HCT116 (cell line): ENCODE measurements around the gene TBRG4. TPM values are rescaled to one million over a fixed set of nuclear protein-coding genes. Genes with fewer than 3 reads are reported as not detected.

ENCODE experiments used
- ATAC-seq: fragments of 200-7000 bp; cut with Tn5 transposase; 2 replicates; pipeline ENCODE4 v1.9.1; 2020; ENCODE audit warnings: mild to moderate bottlenecking, moderate library complexity
- BruUV-seq: library from RNA; stranded (reverse); fragments of 400-500 nt; replicated peaks from 2 replicates; lab custom pipeline; 2021; lab: Mats Ljungman, UMichigan
- CTCF ChIA-PET: fragments of 300-600 bp; sonication (Branson Sonifier 250); formaldehyde crosslinking; loops from one replicate; lab custom pipeline; 2021; ENCODE audit warnings: antibody characterized with exemption; lab: Charles Lee
- POLR2A ChIA-PET: fragments of 300-600, 350-600 bp; sonication (Branson Sonifier 250); formaldehyde crosslinking; loops from one replicate; lab custom pipeline; 2021; ENCODE audit warnings: antibody characterized with exemption; lab: Charles Lee
- RAD21 ChIA-PET, 2 experiments: fragments of 300-600 bp; sonication (Branson Sonifier 250); formaldehyde crosslinking; loops; one replicate each; lab custom pipeline; 2023; ENCODE audit warnings: low total read pairs in 2 of 2; ENCODE audit not compliant: uncharacterized antibody in 2 of 2, unreplicated experiment in 2 of 2, low non-redundant PET in 1 of 2; lab: Charles Lee
- DNase-seq: peaks from one replicate; pipeline ENCODE4 v3.0.0-alpha.2; 2010; ENCODE audit warnings: low read depth, low spot score
- H2AFZ ChIP-seq: fragments of 200-600 bp; shearing (Covaris generic), sonication (generic); 2 replicates; pipeline ENCODE4 v1.6.1; 2017; ENCODE audit warnings: low read depth, mixed run types, mixed read lengths, antibody characterized with exemption, low read length; ENCODE audit not compliant: poor library complexity, severe bottlenecking
- H3K27ac ChIP-seq: 2 replicates; pipeline ENCODE4 v1.5.1; 2012; ENCODE audit warnings: low read depth, low read length
- H3K27me3 ChIP-seq: fragments of 200-600 bp; sonication (generic); 2 replicates; pipeline ENCODE4 v1.6.1; 2016; ENCODE audit warnings: mixed run types, low read length, mixed read lengths; ENCODE audit not compliant: insufficient read depth
- H3K36me3 ChIP-seq, 2 experiments: fragments of 200-500 bp in 1 of 2; fragments of 200-600 bp in 1 of 2; sonication (Bioruptor generic) in 1 of 2; sonication (generic) in 1 of 2; 2 replicates each; pipeline versions ENCODE4 v1.5.1 to v1.6.1; 2014 to 2016; ENCODE audit warnings: low read length in 2 of 2, inconsistent platforms in 1 of 2, mixed read lengths in 1 of 2, mixed run types in 1 of 2; ENCODE audit not compliant: insufficient read depth in 2 of 2, control insufficient read depth in 1 of 2
- H3K4me1 ChIP-seq, 2 experiments: fragments of 200-600 bp in 1 of 2; sonication (generic) in 1 of 2; 2 replicates each; pipeline versions ENCODE4 v1.5.1 to v1.6.1; 2012 to 2017; ENCODE audit warnings: low read length in 2 of 2, inconsistent platforms in 1 of 2, mild to moderate bottlenecking in 1 of 2, mixed read lengths in 1 of 2, mixed run types in 1 of 2, moderate library complexity in 1 of 2; ENCODE audit not compliant: insufficient read depth in 2 of 2, control insufficient read depth in 1 of 2
- H3K4me2 ChIP-seq: fragments of 200-600 bp; sonication (generic); 2 replicates; pipeline ENCODE4 v1.6.1; 2017; ENCODE audit warnings: mixed run types, low read length, mixed read lengths
- H3K4me3 ChIP-seq, 2 experiments: fragments of 200-600 bp in 1 of 2; sonication (generic) in 1 of 2; replicated peaks in 1 of 2; 2 replicates each; pipeline ENCODE4 v1.5.1; 2011 to 2016; ENCODE audit warnings: low read length in 2 of 2, control low read depth in 1 of 2, low read depth in 1 of 2, mild to moderate bottlenecking in 1 of 2, mixed read lengths in 1 of 2, mixed run types in 1 of 2
- H3K79me2 ChIP-seq: fragments of 200-600 bp; sonication (generic); 2 replicates; pipeline ENCODE4 v1.6.1; 2017; ENCODE audit warnings: mild to moderate bottlenecking, mixed run types, low read length, moderate library complexity, mixed read lengths; ENCODE audit not compliant: insufficient read depth
- H3K9ac ChIP-seq: fragments of 200-600 bp; sonication (generic); 2 replicates; pipeline ENCODE4 v1.6.1; 2016; ENCODE audit warnings: low read length, mixed read lengths
- H3K9me2 ChIP-seq: fragments of 200-600 bp; sonication (generic), shearing (Covaris generic); 2 replicates; pipeline ENCODE4 v1.6.1; 2017; ENCODE audit warnings: mixed run types, mild to moderate bottlenecking, moderate library complexity; ENCODE audit not compliant: insufficient read depth
- H3K9me3 ChIP-seq, 2 experiments: fragments of 200-500 bp in 1 of 2; fragments of 200-600 bp in 1 of 2; sonication (Bioruptor generic) in 1 of 2; sonication (generic) in 1 of 2; 2 replicates each; pipeline ENCODE4 v1.6.1; 2014 to 2017; ENCODE audit warnings: low read length in 2 of 2, mixed read lengths in 2 of 2, inconsistent platforms in 1 of 2, low read depth in 1 of 2, mild to moderate bottlenecking in 1 of 2, mixed run types in 1 of 2, moderate library complexity in 1 of 2; ENCODE audit not compliant: control insufficient read depth in 1 of 2, insufficient read depth in 1 of 2
- H4K20me1 ChIP-seq: fragments of 200-600 bp; sonication (generic), shearing (Covaris generic); 2 replicates; pipeline ENCODE4 v1.6.1; 2017; ENCODE audit warnings: mixed run types, mild to moderate bottlenecking, moderate library complexity; ENCODE audit not compliant: insufficient read depth
- CBX3 ChIP-seq: IDR thresholded peaks from 2 replicates; pipeline ENCODE4 v1.6.1; 2012; ENCODE audit warnings: low read depth
- EZH2 ChIP-seq: fragments of 200-600 bp; sonication (generic); IDR thresholded peaks from 2 replicates; pipeline ENCODE4 v1.6.1; 2017; ENCODE audit warnings: antibody characterized with exemption, mixed run types
- EZH2phosphoT487 ChIP-seq: fragments of 200-600 bp; IDR thresholded peaks from 2 replicates; pipeline ENCODE4 v1.6.1; 2018; ENCODE audit warnings: antibody characterized with exemption, borderline replicate concordance
- FOSL1 ChIP-seq: IDR thresholded peaks from 2 replicates; pipeline ENCODE4 v1.6.1; 2012; ENCODE audit warnings: low read depth
- POLR2A ChIP-seq: IDR thresholded peaks from 2 replicates; pipeline ENCODE4 v1.7.0; 2011; ENCODE audit warnings: borderline replicate concordance; ENCODE audit not compliant: insufficient read depth, insufficient read length; ENCODE audit errors: extremely low read depth
- POLR2AphosphoS5 ChIP-seq: IDR thresholded peaks from 2 replicates; pipeline ENCODE4 v1.6.1; 2011; ENCODE audit warnings: mild to moderate bottlenecking, low read depth, low read length, moderate library complexity
- RAD21 ChIP-seq: IDR thresholded peaks from 2 replicates; pipeline ENCODE4 v1.6.1; 2012; ENCODE audit warnings: low read depth, mild to moderate bottlenecking
- SIN3A ChIP-seq: IDR thresholded peaks from 2 replicates; pipeline ENCODE4 v1.6.1; 2012; ENCODE audit warnings: low read depth
- SP1 ChIP-seq: IDR thresholded peaks from 2 replicates; pipeline ENCODE4 v1.6.1; 2012; ENCODE audit warnings: low read depth
- SRF ChIP-seq: IDR thresholded peaks from 2 replicates; pipeline ENCODE4 v1.6.1; 2012; ENCODE audit warnings: low read depth
- TCF7L2 ChIP-seq: IDR thresholded peaks from 2 replicates; pipeline ENCODE4 v1.7.0; 2011; ENCODE audit warnings: borderline replicate concordance, inconsistent platforms; ENCODE audit not compliant: insufficient read depth, insufficient read length; ENCODE audit errors: extremely low read depth
- ZFX ChIP-seq: fragments of 450-650 bp; IDR thresholded peaks from 2 replicates; pipeline ENCODE4 v1.6.1; 2017
- ZNF274 ChIP-seq: fragments of 200-500 bp; sonication (Bioruptor generic); IDR thresholded peaks from 2 replicates; pipeline ENCODE4 v1.6.1; 2014; ENCODE audit warnings: mild to moderate bottlenecking, low read depth, low read length, inconsistent platforms
- intact Hi-C: fragments of 100-400 bp; cut with micrococcal nuclease; formaldehyde crosslinking; loops from 2 replicates; pipeline ENCODE4 v1.10.0; 2022
- total RNA-seq: library from RNA; stranded (reverse); gene quantifications from one replicate; pipeline ENCODE4 v1.2.1, GENCODE V29; 2021; ENCODE audit not compliant: unreplicated experiment
- TF ChIP-seq, protein P1 (sequence below): IDR thresholded peaks from 2 replicates; pipeline ENCODE4 v1.6.1; 2012
- TF ChIP-seq, protein P2 (sequence below): IDR thresholded peaks from 2 replicates; pipeline ENCODE4 v1.6.1; 2012
- TF ChIP-seq, protein P3 (sequence below), 3 experiments: fragments of 200-600 bp in 1 of 3; sonication (generic) in 1 of 3; IDR thresholded peaks in 2 of 3; conservative IDR thresholded peaks in 1 of 3; 2 replicates each; pipeline ENCODE4 v1.5.1; 2012 to 2017; ENCODE audit warnings: low read depth in 2 of 3, low read length in 2 of 3, antibody characterized with exemption in 1 of 3, borderline replicate concordance in 1 of 3, control low read depth in 1 of 3, mild to moderate bottlenecking in 1 of 3, mixed read lengths in 1 of 3, mixed run types in 1 of 3, moderate library complexity in 1 of 3; ENCODE audit not compliant: insufficient read depth in 1 of 3

Gene TBRG4
- total RNA-seq, 1 experiment from 2014 or later: 136 TPM

DNA sequence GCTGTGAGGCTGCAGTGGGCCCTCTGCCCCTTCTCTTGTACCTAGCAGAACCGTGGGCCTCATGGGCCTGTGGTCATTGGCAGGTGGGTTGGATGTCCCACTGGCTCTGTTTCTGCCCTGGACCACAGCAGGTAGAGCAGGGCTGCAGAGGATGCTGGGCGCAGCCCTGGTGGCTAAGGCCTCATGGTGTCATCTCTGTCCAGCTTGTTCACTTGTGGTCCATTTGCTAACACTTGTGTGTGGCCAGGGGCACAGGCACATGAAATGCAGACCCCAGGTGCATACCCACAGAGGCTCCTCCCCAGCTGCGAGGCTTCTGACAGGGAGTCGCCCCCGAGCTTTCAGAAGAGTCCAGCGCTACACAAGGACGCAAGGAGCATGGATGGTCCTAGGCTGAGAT is 22.4 kb upstream of the TBRG4 start:
- Histone ChIP-seq H3K9me3 (no peaks in the 10 kb centered on the region), H3K79me2 (no peaks in the 10 kb centered on the region), H3K27me3 (no peaks in the 10 kb centered on the region), H2AFZ (no peak overlapping the region), H3K4me3 (no peak overlapping the region), H3K4me2 (no peak overlapping the region), H4K20me1 (no peaks in the 10 kb centered on the region), H3K9me2 (no peaks in the 10 kb centered on the region), H3K36me3 (no peaks in the 10 kb centered on the region)
- BruUV-seq: no TSS peak
- intact Hi-C loops: no loop called here
- ChIA-PET POLR2A (no interaction called here), RAD21 (no interaction called here), CTCF (no interaction called here)
- TF ChIP-seq POLR2A (no peak), POLR2AphosphoS5 (no peak), ZNF274 (no peak), RAD21 (no peak), SRF (no peak)
- TF ChIP-seq, protein P1, sequence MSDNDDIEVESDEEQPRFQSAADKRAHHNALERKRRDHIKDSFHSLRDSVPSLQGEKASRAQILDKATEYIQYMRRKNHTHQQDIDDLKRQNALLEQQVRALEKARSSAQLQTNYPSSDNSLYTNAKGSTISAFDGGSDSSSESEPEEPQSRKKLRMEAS: no peak
- TF ChIP-seq, all 23 proteins: peak for 0
- Histone ChIP-seq H3K4me1 (no peaks in the 10 kb centered on the region), H3K9ac (no peak overlapping the region), H3K27ac (no peak overlapping the region)
- ATAC-seq: no peak
- DNase-seq: no peak

DNA sequence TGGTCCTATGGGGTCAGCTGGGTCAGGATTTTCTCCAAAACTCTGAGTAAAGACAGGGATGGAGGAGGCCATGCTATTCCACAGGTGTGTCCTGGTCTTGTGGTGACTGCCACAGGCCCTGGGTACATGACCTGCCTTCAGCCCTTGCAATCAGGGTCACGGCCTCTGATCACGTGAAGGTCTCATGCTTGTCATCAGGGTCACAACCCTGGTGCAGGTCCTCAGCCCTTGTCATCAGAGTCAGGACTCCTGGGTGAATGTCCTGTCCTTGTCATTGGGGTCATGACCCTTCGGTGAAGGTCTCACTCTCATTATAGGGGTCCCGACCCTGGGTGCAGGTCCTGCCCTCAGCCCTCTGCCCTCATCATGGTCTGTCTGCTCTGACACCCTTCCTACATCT is 21.9 kb upstream of the TBRG4 start:
- H3K4me2 ChIP-seq: no peak overlapping the region
- H3K9me2 ChIP-seq: no peaks in the 10 kb centered on the region
- POLR2A ChIA-PET: no interaction called here
- no peak overlapping the region for H3K9ac ChIP-seq
- intact Hi-C loops: no loop called here
- no peaks in the 10 kb centered on the region for H3K36me3 ChIP-seq
- H2AFZ ChIP-seq: no peak overlapping the region
- H3K4me3 ChIP-seq: no peak overlapping the region
- RAD21 ChIA-PET: no interaction called here
- DNase-seq (no peak), ATAC-seq (no peak)
- no peaks in the 10 kb centered on the region for H3K79me2 ChIP-seq
- H3K9me3 ChIP-seq: no peaks in the 10 kb centered on the region
- no peaks in the 10 kb centered on the region for H4K20me1 ChIP-seq
- CTCF ChIA-PET: no interaction called here
- no TSS peak for BruUV-seq
- TF ChIP-seq EZH2phosphoT487: no peak
- TF ChIP-seq, protein P2, sequence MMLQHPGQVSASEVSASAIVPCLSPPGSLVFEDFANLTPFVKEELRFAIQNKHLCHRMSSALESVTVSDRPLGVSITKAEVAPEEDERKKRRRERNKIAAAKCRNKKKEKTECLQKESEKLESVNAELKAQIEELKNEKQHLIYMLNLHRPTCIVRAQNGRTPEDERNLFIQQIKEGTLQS: no peak
- TF ChIP-seq ZFX: no peak
- no peak for TF ChIP-seq POLR2A
- TF ChIP-seq, protein P3, sequence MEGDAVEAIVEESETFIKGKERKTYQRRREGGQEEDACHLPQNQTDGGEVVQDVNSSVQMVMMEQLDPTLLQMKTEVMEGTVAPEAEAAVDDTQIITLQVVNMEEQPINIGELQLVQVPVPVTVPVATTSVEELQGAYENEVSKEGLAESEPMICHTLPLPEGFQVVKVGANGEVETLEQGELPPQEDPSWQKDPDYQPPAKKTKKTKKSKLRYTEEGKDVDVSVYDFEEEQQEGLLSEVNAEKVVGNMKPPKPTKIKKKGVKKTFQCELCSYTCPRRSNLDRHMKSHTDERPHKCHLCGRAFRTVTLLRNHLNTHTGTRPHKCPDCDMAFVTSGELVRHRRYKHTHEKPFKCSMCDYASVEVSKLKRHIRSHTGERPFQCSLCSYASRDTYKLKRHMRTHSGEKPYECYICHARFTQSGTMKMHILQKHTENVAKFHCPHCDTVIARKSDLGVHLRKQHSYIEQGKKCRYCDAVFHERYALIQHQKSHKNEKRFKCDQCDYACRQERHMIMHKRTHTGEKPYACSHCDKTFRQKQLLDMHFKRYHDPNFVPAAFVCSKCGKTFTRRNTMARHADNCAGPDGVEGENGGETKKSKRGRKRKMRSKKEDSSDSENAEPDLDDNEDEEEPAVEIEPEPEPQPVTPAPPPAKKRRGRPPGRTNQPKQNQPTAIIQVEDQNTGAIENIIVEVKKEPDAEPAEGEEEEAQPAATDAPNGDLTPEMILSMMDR (IDR thresholded peaks at IDR 0.05 in 2 of 3, conservative IDR thresholded peaks at IDR 0.05 in 1 of 3; ENCODE audit: borderline replicate concordance in 1 of 3, insufficient read depth in 1 of 3, low read depth in 2 of 3, low read length in 2 of 3): no peak
- no peak for TF ChIP-seq CBX3
- TF ChIP-seq SIN3A: no peak
- no peak for TF ChIP-seq POLR2AphosphoS5
- TF ChIP-seq FOSL1: no peak
- TF ChIP-seq TCF7L2: no peak
- no peak for TF ChIP-seq RAD21
- TF ChIP-seq EZH2: no peak
- no peak for TF ChIP-seq SP1
- no peaks in the 10 kb centered on the region for H3K27me3 ChIP-seq
- no peaks in the 10 kb centered on the region for H3K4me1 ChIP-seq
- H3K27ac ChIP-seq: no peak overlapping the region
